Uterus (tissue), 2 donors: Measurements from ENCODE around the gene BRINP2.

ENCODE experiments used
- POLR2A ChIP-seq, 2 donors: fragments of 450-650 bp; IDR thresholded peaks; one replicate each; pipeline ENCODE4 v1.6.1; 2016; ENCODE audit warnings: antibody characterized with exemption in 2 of 2, mild to moderate bottlenecking in 1 of 2, moderate library complexity in 1 of 2
- TF ChIP-seq, protein P1 (sequence below), 4 experiments: fragments of 200-600 bp in 2 of 4; fragments of 450-650 bp in 2 of 4; sonication (generic) in 2 of 4; IDR thresholded peaks; one replicate each; pipeline ENCODE4 v1.5.1; 2016 to 2019; ENCODE audit warnings: antibody characterized with exemption in 4 of 4, mild to moderate bottlenecking in 2 of 4, moderate library complexity in 1 of 4

DNA sequence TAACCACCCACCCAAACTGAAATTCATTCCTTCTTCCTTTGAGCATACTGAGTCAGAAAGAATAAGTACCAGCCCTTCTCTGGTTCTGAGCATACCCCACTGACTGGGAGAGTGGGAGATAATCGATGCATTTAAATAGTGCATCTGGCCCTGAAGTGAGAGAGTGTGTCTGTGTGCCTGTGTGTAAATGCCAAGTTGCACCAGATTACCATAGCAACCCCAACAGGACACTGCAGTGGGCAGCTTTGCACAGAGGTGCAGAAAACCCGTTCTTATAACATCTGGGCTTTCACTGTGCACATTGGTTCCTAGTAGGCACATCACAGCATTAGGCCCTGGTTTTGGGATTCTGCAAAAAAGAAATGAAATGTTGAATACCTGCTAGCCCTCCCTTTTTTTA lies 8.5 kb upstream of the BRINP2 start:
- no peak for TF ChIP-seq POLR2A (IDR thresholded peaks at IDR 0.05)
- TF ChIP-seq, protein P1, sequence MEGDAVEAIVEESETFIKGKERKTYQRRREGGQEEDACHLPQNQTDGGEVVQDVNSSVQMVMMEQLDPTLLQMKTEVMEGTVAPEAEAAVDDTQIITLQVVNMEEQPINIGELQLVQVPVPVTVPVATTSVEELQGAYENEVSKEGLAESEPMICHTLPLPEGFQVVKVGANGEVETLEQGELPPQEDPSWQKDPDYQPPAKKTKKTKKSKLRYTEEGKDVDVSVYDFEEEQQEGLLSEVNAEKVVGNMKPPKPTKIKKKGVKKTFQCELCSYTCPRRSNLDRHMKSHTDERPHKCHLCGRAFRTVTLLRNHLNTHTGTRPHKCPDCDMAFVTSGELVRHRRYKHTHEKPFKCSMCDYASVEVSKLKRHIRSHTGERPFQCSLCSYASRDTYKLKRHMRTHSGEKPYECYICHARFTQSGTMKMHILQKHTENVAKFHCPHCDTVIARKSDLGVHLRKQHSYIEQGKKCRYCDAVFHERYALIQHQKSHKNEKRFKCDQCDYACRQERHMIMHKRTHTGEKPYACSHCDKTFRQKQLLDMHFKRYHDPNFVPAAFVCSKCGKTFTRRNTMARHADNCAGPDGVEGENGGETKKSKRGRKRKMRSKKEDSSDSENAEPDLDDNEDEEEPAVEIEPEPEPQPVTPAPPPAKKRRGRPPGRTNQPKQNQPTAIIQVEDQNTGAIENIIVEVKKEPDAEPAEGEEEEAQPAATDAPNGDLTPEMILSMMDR (IDR thresholded peaks at IDR 0.05), result no peak
